Measurements from ENCODE around the gene RAP1B.

- TF ChIP-seq EZH2 (conservative IDR thresholded peaks at IDR 0.05; ENCODE audit: low read depth, low read length) (no peak), TMF1 (CRISPR knock-in tag; IDR thresholded peaks at IDR 0.05; ENCODE audit: low read depth) (no peak), POLR2AphosphoS2 (IDR thresholded peaks at IDR 0.05; ENCODE audit: low read depth, low read length) (no peak), CTCF (CRISPR knock-in tag; IDR thresholded peaks at IDR 0.05) (no peak), POLR2A (IDR thresholded peaks at IDR 0.05; ENCODE audit: insufficient read depth in 1 of 2, low read depth in 2 of 2, low read length in 2 of 2) (no peak), SETDB1 (CRISPR knock-in tag; IDR thresholded peaks at IDR 0.05; ENCODE audit: borderline replicate concordance) (no peak), NFKBIZ (CRISPR knock-in tag; IDR thresholded peaks at IDR 0.05) (no peak), DRAP1 (CRISPR knock-in tag; IDR thresholded peaks at IDR 0.05) (no peak)
Measured at GRCh38 chr12:68565391-68565903, 45.3 kb upstream of the RAP1B start.

All from HepG2 (cell line).